Hepatocyte (in vitro differentiated cells): ENCODE data around the gene RBKS. TPM values are rescaled to one million over a fixed set of nuclear protein-coding genes. Genes with fewer than 3 reads are reported as not detected.

Source experiments
- DNase-seq: peaks from one replicate; pipeline ENCODE4 v3.0.0-alpha.2; 2016; ENCODE audit warnings: low spot score
- H2AFZ ChIP-seq: fragments of 200-600 bp; sonication (generic); 2 replicates; pipeline ENCODE4 v1.6.0; 2016; ENCODE audit warnings: antibody characterized with exemption, mild to moderate bottlenecking
- H3K27ac ChIP-seq: fragments of 200-600 bp; sonication (generic); 2 replicates; pipeline ENCODE4 v1.5.1; 2016; ENCODE audit warnings: mild to moderate bottlenecking
- H3K27me3 ChIP-seq: fragments of 200-600 bp; sonication (generic); 2 replicates; pipeline ENCODE4 v1.6.1; 2016
- H3K36me3 ChIP-seq: fragments of 200-600 bp; sonication (generic); replicated peaks from 2 replicates; pipeline ENCODE4 v1.5.1; 2016; ENCODE audit warnings: low read depth; ENCODE audit not compliant: insufficient read depth
- H3K4me1 ChIP-seq: fragments of 200-600 bp; sonication (generic); 2 replicates; pipeline ENCODE4 v1.5.1; 2016; ENCODE audit warnings: mild to moderate bottlenecking, moderate library complexity; ENCODE audit not compliant: insufficient read depth
- H3K4me2 ChIP-seq: fragments of 200-600 bp; sonication (generic); 2 replicates; pipeline ENCODE4 v1.6.0; 2016
- H3K4me3 ChIP-seq: fragments of 200-600 bp; sonication (generic); 2 replicates; pipeline ENCODE4 v1.5.1; 2016; ENCODE audit warnings: mild to moderate bottlenecking
- H3K79me2 ChIP-seq: fragments of 200-600 bp; sonication (generic); 2 replicates; pipeline ENCODE4 v1.6.0; 2017; ENCODE audit warnings: mild to moderate bottlenecking
- H3K9me2 ChIP-seq: fragments of 200-600 bp; sonication (generic); replicated peaks from 2 replicates; pipeline ENCODE4 v1.6.0; 2017; ENCODE audit warnings: mild to moderate bottlenecking; ENCODE audit not compliant: insufficient read depth
- H3K9me3 ChIP-seq: fragments of 200-600 bp; sonication (generic); 2 replicates; pipeline ENCODE4 v1.5.1; 2016; ENCODE audit warnings: low read depth, mild to moderate bottlenecking
- H4K20me1 ChIP-seq: fragments of 200-600 bp; sonication (generic); 2 replicates; pipeline ENCODE4 v1.6.0; 2016; ENCODE audit warnings: mild to moderate bottlenecking; ENCODE audit not compliant: insufficient read depth, poor library complexity, severe bottlenecking
- CTCF ChIP-seq: fragments of 200-600 bp; sonication (generic); IDR thresholded peaks from 2 replicates; pipeline ENCODE4 v1.5.1; 2016; ENCODE audit warnings: antibody characterized with exemption, mild to moderate bottlenecking; ENCODE audit not compliant: poor library complexity
- EZH2 ChIP-seq: fragments of 200-600 bp; sonication (generic); IDR thresholded peaks from 2 replicates; pipeline ENCODE4 v1.6.1; 2016; ENCODE audit warnings: antibody characterized with exemption, mild to moderate bottlenecking, borderline replicate concordance
- EZH2phosphoT487 ChIP-seq: fragments of 200-600 bp; sonication (generic); IDR thresholded peaks from one replicate; pipeline ENCODE4 v1.6.1; 2018; ENCODE audit warnings: antibody characterized with exemption, mild to moderate bottlenecking, low read depth, moderate library complexity; ENCODE audit not compliant: unreplicated experiment, severe bottlenecking
- WGBS: methylation state at CpG from one replicate; pipeline ENCODE4 v1.1.6; 2016; ENCODE audit warnings: low lambda C conversion rate; ENCODE audit errors: missing lambda C conversion rate; 5-methylcytosine and 5-hydroxymethylcytosine counted together
- polyA plus RNA-seq: library from polyadenylated mRNA; unstranded; fragments of >200 nt; fragmentation: Nextera tagmentation; extraction: Ambion mirVana; gene quantifications from 2 replicates; pipeline ENCODE4 v1.2.1, GENCODE V29; 2016
- total RNA-seq: library from RNA; depleted of rRNA; stranded (reverse); fragments of >200 nt; gene quantifications from 2 replicates; pipeline ENCODE4 v1.2.3, GENCODE V29; 2014

The RBKS gene
- total and polyA plus RNA-seq, 2 experiments from 2014 or later = 5.5 to 7.2 TPM

GRCh38 chr2:27763907-27764267 is 126.3 kb downstream of the RBKS start:
- no peak for TF ChIP-seq EZH2phosphoT487
- TF ChIP-seq CTCF = no peak
- no peak for TF ChIP-seq EZH2
- WGBS = 90% methylated on average over 7 of the region's 7 CpGs
- Histone ChIP-seq H3K4me2 (no peak overlapping the region), H3K27ac (peak overlapping the region; percentile 32), H3K4me3 (no peak overlapping the region), H4K20me1 (no peaks in the 10 kb centered on the region), H3K9me3 (no peaks in the 10 kb centered on the region), H3K79me2 (peaks cover 14% of the 10 kb centered on the region), H3K36me3 (no peaks in the 10 kb centered on the region), H2AFZ (no peak overlapping the region), H3K9me2 (no peaks in the 10 kb centered on the region), H3K4me1 (peaks cover 12% of the 10 kb centered on the region), H3K27me3 (no peaks in the 10 kb centered on the region)
- DNase-seq = no peak

DNA sequence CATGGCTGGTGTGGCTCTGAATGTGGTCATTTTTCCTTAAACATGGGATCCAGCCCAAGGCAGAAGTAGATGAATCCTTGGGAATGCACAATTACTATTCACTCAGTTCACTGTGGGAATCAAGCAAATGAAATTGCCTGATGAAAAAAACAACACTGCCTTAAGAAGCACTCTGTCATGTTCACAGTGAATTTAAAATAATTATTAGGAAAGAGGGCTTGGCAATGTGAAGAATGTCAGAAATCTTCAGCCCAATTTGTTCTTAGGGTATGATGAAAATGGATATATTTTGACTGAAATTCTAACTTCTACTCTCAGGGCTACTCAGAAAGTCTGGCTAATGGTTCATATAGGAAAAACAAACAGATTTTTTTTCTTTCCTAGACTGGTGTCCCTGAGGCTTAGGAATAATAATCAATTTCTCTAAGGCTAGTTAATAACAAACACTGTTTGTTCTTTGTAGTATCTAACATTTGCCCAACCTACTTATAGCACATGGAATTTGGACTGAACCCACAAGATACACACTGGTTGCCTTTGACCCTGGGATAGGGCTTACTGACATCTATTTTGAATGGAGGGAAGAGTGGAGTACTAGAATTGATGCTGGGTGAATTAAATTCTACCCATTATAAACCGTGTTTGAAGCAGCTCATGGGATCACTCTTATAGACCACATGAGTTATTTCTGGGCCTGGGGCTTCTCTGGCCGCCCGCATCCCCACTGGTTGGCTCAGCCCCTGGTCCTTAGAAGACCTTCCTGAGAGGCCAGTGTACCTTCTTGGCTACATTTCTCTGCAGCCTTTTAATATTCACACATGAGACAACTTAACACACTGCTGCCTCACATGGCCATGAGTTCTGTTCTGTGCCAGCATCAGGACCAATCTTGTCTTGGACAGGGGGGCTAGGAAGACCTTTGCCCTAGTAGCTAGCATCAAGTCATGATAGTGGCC is 127.0 kb downstream of the RBKS start:
- DNase-seq = no peak
- Histone ChIP-seq H3K36me3 (no peaks in the 10 kb centered on the region), H3K9me3 (no peaks in the 10 kb centered on the region), H2AFZ (no peak overlapping the region), H3K4me1 (peaks cover 12% of the 10 kb centered on the region), H3K4me2 (peak overlapping the region; percentile 37), H3K27me3 (no peaks in the 10 kb centered on the region), H3K79me2 (peaks cover 20% of the 10 kb centered on the region), H3K27ac (peak overlapping the region; percentile 80), H4K20me1 (no peaks in the 10 kb centered on the region), H3K9me2 (no peaks in the 10 kb centered on the region), H3K4me3 (no peak overlapping the region)
- 75% methylated on average over 3 of the region's 3 CpGs for WGBS
- no peak for TF ChIP-seq CTCF
- no peak for TF ChIP-seq EZH2

DNA sequence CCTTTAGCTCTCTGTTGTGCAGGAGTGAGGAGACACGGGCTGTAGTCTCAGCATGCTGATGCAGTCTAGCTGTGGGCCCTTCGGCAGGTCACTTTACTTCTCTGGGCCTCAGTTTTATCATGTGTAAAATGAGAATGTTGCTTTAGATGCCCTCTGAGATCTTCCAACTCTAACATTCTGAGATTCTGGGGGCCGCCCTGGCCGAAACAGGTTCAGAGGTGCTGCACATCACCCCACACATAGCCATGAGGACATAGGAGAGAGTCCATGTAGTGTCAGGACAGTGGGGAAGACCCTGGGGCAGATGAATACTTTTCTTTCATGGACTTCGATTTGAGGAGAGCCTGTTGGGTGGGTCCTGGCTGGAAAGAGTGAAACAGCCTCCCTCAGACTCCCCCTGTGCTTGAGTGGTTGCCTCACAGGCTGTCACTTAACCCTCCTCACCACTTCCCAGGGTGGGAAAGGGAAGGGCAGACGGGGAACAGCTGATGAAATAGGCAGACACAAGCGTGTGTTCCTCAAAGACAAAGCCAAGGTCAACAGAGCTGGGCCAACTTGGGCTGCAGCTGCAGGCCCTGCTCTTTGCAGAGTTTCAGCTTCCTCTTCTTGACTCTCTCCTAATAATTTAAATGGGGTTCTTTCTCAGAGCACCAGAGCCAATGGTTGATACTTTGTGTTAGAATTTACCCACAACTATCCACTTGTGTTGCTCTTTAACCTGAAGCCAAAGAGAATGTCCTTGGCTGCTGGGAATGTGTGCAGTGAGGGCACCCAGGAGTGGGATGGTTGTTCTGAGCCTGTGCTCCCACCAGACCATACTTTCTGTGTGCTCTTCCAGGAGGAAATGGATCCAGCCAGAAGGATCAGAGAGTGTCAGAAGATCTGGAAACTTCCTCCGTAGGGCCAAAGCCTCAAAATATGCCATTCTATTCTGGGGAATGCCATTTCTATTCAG is 133.4 kb downstream of the RBKS start:
- Histone ChIP-seq H3K4me2 (no peak overlapping the region), H3K79me2 (peaks cover 53% of the 10 kb centered on the region), H3K9me3 (no peaks in the 10 kb centered on the region), H3K4me3 (no peak overlapping the region), H2AFZ (no peak overlapping the region), H3K27me3 (no peaks in the 10 kb centered on the region), H4K20me1 (no peaks in the 10 kb centered on the region), H3K9me2 (no peaks in the 10 kb centered on the region), H3K27ac (no peak overlapping the region), H3K4me1 (peaks cover 19% of the 10 kb centered on the region), H3K36me3 (no peaks in the 10 kb centered on the region)
- DNase-seq = no peak
- WGBS = 85% methylated on average over 8 of the region's 8 CpGs
- TF ChIP-seq EZH2 (no peak), CTCF (no peak), EZH2phosphoT487 (no peak)
